ENCODE results near the gene PIN1.

Gene PIN1

DNA sequence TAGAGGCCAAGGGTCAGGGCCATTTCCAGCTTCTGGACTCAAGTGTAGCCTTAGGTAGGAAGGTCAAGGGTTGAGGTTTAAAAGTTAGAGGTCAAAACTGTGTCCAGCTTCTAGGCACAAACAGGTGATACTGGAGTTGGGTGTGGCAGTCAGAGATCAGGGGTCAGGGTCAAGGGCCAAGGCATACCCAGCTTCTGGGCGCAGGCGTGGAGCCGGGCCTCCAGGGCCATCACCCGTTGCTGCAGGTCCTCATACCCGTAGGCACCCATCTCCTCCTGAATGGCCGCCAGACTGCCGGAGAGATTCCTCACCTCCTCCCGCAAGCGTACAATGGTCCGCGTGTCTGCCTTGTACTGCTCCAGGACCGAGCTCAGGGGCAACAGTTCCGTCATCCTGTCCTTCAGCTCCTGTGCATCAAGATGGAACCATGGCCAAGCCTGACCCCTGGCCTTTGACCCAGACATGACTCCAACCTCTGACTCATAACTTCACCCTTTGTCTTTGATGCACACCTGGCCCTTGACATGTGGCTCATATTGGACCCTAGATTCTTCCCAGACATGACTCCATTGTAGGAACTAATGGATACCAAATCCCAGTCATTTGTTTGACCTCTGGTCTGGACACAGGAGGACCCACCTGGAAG lies 22.1 kb downstream of the PIN1 start:
- no peak for DNase-seq

DNA sequence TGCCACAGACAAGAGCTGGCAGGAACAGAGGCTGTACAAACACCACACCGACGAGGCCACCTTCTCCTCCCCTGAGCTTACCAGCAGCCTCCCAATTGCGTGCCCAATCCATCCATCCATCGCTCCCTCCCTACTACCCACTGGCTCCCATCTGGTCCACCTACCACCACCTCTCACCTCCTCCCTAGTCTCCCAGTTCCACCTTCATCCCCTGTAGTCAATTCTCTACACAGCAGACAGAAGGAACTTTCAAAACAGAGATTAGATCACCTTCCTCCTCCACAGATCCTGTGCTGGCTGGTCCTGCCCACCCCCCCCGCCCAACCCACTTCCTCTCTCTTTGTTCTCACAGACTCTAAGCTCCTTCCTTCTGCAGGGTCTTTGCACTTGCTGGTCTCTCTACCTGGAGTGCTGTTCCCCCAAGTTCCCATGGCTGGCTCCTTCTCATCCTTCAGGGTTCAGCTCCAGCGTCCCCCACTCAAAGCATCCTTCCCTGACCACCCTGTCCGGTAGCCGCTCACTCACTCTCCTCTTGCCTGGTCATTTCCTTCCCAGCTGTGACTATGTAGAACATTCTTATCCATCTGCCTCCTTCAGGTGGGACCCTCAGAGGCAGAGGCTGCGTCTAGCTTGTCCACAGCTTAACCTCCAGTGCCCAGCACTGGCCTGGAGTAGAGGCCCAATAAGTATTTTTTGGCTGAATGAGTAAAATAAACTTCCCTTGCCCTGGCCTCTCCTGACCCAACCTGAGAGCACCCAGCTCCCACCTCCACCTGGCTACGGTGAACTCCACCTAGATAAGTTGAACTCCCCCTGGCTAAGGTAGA lies 23.0 kb downstream of the PIN1 start:
- no peak for DNase-seq

DNA sequence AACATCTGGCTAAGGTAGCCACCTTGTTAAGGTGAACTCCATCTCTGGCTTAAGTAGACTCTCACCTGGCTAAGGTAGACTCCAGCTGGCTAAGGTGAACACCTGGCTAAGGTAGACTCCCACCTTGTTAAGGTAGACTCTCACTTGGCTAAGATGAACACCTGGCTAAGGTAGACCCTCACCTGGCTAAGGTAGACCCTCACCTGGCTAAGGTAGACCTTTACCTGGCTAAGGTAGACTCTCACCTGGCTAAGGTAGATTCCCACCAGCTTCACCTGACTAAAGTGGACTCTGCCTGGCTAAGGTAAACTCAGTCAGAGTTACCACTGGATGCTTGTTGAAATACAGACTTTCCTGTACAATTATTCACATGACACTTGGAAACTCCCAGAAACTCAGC lies 23.6 kb downstream of the PIN1 start:
- DNase-seq = no peak

DNA sequence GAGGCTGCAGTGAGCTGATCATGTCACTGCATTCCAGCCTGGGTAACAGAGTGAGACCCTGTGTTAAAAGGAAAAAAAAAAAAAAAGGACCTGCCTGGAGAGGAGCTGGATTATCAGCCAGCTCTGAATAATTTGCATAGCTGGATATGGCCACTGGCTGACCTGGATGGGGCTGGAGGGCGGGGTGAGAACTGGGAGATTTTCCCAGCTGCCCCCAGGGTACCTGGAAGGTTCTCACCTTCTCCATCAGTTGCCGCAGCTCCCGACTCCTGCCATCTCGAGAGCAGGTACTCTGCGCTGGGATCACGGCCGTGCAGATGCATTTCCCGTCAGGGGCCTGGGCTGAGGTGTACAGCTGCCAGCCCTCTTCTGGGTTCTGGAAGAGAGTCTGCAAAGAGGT lies 25.3 kb downstream of the PIN1 start:
- DNase-seq = no peak

DNA sequence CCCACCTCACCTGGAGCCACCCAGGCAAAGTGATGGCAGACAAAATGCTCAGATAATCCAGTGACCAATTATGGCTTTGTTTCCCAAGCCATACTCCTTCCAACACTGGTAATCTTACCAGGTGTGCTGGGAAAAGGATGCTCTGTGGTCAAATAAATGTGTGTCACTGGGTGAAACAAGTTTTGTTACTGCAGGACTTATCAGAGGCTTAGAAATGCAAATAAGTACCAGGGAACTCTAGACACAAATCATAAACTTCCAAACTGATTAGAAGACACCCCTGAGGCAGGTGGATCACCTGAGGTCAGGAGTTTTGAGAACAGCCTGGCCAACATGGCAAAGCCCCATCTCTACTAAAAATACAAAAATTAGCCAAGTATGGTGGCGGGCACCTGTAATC lies 26.4 kb downstream of the PIN1 start:
- DNase-seq = no peak

DNA sequence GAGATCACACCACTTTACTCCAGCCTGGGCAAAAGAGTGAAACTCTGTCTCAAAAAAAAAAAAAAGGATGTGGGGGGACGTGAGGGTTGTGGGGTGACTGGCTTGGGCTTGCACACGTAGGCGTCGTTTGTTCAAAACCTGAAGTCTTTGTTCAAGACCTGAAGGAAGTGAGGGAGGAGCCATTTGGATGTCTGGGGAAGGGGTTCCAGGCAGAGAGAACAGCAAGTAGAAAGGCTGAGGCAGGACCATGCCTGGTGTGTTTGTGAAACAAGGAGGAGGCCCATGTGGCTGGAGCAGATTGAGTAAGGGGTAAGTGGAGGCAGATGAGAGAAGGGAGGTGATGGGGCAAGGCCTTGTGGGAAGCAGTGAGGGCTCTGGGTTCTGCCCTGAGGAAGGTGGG lies 27.8 kb downstream of the PIN1 start:
- DNase-seq = no peak

DNA sequence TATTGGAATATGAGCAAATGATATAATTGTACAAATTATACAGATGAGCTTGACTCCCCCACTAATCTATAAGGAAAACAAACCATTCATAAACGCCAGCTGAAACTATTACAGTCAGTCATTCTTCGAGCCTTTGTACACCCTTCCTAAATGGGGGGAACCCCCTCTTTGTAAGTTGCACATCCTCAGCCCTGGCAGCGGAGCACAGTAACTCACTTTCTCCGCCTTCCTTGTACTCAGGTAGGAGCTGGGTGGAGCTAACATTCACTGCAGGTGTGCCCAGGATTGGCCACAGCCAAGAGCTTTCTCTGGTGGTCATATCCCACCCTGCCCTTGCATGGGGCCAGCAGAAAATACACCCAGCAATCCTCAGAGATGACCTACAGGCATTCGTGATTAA lies 28.6 kb downstream of the PIN1 start:
- DNase-seq = peak; percentile 22

DNA sequence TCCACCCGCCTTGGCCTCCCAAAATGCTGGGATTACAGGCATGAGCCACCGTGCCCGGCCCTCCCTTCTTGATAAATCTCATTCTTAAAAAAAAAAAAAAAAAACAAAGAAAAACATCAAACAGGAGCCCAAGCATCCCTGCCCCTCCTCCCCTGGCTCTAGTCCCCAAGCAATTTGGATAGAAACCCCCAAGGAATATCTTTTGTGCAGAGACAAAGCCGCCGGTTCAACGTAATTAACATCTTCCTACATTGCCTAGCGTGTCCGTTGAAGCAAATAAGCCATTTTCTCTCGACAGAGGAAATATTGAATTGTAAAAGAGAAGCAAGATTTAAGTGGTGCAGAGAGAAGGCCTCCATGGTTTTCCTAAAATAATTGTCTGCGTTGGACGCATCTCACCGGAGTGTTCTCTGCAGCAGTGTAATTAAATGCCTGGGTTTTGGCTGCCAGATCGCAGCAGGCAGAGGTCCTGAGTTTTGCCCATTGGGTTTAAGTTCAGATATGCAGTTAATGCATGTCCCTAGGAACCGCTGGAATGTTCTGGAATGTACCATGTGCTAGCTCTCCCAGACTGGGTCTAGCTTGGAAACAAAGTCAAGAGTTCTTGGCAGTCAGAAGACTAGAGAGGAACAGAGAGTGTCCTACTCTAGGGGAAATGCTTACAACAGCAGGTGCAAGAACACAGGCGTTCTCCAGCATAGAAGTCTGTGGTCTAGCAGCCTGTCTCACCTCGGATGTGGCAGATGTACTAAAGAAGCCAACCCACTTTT lies 30.8 kb downstream of the PIN1 start:
- peak; percentile 19 for DNase-seq

DNA sequence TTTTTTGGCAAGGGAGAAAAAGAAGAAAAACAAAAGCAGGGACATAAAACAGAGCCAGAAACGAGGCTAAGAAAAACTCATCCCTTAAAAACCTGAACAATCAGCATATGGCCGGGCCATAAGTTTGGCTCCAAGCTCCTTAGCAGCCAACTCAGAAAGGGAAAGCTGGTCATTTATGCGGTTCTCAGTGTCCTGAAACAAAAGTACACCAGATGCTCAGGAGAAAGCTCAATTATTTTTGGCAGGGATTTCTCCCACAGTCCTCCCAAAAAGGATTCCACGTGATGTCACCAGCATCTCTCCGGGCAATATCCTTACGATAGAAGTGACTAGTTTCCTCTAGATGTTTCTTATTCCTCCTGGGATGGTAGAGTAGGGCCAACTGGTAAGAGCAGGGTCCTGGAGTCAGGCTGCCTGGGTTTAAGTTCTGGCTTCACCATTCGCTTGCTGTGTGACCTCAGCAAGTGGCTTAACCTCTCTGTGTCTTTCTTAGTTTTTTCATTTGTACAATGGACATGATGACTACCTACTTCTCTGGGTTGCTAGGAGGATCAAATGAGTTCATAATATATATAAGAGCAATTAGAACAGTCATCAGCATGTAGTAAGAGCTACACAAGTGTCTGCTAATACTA lies 34.0 kb downstream of the PIN1 start:
- no peak for DNase-seq

DNA sequence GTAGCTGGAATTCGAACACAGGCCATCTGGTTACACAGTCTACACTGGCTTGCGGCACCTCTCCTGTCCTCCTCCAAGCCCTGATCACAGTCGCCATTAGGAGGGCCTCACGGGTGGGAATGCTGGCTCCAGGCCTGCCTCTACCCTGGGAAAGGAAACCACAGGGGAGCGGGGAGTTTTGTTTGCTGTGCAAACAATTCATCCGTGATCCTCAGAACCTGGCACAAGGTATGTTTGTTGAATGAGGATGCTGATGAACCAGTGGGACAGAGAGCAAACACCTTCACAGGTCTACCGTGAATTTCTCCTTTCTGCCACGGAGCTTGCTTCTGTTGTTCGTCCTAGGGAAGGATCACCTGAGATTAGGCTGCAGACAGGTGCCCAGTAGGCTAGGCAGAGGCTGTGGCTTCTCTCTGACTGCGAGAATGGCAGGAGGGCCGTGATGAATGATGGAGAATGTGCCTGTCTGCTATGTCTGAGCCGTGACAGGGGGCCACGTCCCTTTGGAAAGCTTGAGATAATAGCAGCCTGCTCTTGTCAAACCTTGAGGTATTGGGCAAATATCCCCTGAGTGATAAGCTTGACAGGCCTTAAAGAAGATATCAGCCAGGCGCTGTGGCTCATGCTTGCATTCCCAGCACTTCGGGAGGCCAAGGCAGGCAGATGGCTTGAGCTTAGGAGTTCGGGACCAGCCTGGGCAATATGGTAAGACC lies 36.7 kb downstream of the PIN1 start:
- DNase-seq = no peak

DNA sequence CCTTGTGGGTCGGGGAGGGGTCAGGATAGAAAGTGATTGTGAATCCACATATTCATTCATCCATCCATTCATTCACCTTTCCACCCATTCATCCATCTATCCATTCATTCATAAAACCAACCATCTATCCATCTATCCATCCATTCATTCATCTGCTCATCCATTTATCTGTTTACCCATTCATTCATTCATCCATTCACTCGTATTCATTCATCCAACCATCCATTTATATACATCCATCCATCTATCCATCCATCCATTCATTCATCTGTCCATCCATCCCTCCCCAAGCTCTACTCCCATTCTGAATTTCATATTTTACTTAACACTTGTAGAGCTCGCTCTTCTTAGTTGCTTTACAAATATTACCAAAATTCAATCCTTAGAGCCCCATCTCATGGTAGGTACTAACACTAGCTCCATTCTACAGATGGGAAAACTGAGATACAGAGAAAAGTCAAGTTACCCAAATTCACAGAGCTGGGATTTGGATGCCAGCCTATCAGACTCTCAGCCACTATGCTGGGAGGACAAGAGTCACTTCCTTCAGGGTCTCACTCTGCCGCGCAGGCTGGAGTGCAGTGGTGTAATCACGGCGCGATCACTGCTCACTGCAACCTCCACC lies 37.6 kb downstream of the PIN1 start:
- DNase-seq = no peak

DNA sequence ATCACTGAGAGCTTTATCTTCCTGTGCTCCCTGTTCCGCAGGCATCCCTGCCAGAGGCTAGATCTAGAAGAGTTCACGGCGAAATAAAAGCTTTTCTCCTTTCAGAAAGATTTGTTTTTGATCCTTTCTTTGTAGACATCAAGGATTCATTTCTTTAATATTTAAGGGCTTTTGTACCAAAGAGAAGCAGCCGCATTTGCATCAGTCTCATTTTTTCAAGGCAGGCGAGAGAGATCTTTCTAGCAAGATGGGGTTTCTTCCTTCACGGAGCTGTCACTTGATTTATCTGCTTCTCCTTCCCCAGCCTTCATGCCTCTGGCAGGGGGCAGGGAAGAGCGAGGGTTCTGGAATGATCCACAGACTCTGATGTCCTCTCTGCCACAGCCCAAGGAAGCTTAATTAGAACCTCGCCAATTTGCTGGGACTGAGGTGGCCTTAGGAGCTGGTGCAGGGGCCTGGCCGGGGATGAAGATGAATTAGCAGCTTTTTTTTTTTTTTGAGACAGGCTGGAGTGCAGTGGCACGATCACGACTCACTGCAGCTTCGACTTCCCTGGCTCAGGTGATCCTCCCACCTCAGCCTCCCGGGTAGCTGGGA lies 40.0 kb downstream of the PIN1 start:
- no peak for DNase-seq

DNA sequence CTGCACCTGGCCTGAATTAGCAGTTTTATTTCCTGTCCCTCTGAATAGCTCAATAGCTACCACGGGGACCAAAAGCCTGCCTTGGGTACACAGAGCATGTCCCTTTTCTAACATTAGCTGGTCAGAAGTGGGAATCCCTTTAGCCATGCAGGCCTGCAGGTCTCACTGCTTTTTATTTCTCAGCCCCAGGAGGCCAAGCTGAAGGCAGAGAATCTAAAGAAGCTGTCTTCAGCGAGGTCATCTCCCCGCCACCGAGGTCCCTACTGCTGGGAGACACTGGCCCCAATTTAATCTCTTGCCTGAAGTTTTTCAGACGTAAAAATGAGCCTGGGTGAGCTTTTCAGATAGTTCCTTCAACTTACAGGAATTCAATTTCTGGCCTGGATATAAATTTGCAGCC lies 40.7 kb downstream of the PIN1 start:
- DNase-seq = no peak

DNA sequence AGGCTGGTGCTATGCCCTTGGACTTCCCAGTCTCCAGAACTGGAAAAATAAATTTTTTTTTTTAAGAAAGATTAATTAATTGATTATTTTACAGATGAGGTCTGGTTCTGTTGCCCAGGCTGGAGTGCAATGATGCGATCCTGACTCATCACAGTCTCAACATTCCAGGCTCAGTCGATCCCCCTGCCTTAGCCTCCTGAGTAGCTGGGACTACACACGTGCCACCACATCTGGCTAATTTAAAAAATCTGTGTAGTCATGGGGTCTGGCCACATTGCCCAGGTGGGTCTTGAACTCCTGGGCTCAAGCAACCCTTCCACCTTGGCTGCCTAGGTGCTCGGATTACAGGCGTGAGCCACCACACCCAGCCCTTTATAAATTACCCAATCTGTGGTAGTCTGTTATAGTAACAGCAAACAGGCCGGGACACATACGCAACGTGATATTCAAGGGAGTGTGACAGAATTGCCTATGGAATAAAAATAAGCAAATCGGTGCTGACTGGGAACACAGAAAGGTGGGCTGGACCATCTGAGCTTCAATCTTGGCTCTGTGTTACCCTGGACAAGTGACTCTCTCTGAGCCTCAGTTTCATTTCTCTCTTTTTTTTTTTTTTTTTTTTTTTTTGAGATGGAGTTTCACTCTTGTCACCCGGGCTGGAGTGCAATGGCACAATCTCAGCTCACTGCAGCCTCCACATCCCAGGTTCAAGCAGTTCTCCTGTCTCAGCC lies 42.8 kb downstream of the PIN1 start:
- DNase-seq = no peak

DNA sequence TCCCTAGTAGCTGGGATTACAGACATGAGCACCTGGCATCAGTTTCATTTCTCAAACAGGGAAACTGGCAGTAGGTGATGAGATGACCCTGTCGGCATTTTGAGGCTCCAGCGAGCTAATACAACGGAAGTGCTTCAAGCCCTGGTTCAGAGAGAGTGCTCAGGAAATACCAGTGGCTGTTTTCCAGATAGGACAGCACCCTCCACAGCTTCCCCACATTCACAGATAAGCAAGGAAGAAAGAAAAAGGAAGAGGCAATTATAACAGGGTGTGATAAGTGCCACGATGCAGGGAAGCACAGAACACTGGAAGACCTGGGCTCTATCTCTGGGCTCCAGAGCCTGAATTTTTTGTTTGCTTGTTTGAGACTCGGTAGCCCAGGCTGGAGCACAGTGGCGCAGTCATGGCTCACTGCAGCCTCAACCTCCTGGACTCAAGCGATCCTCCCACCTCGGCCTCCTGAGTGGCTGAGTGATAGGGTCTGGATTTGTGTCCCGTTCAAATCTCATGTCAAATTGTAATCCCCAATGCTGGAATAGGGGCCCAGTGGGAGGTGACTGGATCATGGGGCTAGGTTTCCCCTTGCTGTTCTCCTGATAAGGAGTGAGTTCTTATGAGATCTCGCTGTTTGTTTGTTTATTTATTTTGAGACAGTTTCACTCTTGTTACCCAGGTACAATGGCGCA lies 43.5 kb downstream of the PIN1 start:
- DNase-seq = no peak

DNA sequence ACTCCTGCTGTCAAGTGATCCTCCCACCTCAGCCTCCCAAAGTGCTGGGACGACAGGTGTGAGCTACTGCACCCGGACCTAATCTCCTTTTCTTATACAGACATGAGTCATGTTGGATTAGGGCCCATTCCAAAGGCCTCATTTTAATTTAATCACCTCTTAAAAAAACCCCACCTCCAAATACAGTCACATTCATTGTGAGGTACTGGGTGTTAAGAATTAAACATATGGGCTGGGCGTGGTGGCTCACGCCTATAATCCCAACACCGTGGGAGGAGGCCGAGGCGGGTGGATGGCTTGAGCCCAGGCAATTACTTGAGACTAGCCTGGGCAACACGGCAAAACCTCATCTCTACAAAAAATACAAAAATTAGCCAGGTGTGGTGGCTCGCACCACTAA lies 46.6 kb downstream of the PIN1 start:
- no peak for DNase-seq

DNA sequence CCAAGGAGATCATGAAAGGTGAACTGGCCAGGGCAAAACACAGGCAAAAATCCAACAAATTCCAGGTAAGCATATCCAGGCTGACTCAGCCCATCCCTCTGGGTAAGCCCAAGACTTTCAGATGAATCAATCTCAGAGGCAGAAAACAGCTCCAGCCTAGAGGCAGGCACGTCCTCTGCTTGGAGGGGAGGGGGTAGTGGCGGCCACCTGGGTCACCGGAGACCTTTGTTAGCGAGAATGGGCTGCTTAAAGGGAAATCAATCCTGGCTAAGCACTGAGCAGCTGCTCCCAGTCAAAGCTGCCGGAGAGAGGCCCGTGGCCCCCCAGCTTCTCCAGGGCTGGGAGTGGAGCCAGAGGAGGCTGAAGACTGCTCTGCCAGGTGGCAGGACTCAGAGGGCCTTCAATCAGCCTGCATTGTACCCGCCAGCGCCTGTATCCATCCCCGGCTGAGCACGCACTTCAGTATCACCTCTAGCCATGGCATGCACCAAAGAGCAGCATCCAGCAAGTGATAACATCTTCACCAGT lies 48.2 kb downstream of the PIN1 start:
- no peak for DNase-seq

DNA sequence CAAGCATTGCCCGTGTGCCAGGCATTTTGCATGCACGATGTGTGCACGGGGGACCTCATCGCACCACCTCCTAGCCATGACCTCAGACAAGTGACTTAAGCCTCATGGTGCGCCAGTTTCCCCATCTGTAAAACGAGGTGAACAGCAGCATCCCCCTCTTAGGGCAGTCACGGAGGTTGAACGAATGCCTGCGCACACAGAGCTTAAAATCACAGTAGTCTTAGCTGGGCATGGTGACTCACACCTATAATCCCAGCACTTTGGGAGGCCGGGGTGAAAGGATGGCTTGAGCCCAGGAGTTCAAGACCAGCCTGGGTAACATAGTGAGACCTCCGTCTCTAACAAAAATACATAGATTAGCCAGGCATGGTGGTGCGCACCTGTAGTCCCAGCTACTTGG lies 48.6 kb downstream of the PIN1 start:
- no peak for DNase-seq

DNA sequence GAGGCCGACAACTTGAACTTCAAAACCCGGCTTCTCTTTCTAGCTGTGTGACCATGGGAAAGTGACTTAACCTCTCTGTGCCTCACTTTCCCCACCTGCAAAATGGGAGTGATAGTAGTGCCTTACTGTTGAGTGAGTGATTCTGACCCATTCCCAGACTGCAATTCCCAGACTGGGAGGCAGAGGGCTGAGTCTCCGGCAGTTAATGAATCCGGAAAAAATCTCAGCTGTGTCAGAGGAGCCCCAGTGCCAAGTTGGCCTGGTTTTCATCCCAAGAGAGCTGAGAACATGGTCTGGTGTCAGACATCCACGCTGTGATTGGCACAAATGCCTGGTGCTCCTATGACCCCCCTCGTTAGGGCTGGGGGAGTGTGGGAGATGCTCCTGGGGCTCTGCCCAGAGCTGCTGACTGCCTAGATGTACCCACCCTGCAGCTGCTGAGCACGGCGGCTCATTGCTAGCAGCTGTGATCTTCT lies 50.0 kb downstream of the PIN1 start:
- DNase-seq = no peak
